ENCODE measurements around the gene C10orf71.

DNA sequence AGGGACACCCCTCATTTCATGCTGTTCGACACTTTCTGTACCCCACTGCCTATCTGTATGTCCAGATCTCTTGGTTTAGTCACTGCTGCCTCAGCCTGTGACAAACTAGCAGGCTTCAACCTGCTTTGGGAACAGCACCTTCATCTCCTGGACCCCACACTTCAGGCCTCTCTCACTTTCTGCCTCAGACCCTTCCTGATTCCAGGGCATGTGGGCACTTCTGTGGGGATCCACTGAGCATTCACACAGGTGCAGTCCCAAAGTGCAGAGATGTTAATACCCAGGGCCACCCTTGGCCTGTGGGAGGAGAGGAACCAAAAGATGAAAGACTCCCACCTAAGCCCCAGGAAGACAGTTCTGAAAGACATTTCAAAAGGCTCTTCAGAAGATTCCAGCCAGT lies 29.4 kb upstream of the C10orf71 start:
- TF ChIP-seq CTCF (conservative IDR thresholded peaks at IDR 0.05; ENCODE audit: low read depth, low read length) (no peak), EZH2 (IDR thresholded peaks at IDR 0.05; ENCODE audit: borderline replicate concordance, low read depth, low read length, poor library complexity, severe bottlenecking) (no peak)
